RWPE1 (cell line): ENCODE measurements around the gene LTBR.

ENCODE experiments used
- CTCF ChIA-PET: fragments of 350-600 bp; sonication (Branson Sonifier 250); formaldehyde crosslinking; extraction: SDS; loops from one replicate; lab custom pipeline; 2021; lab: Yijun Ruan, JAX
- POLR2A ChIA-PET: fragments of 400-600 bp; formaldehyde crosslinking; extraction: SDS; loops from one replicate; lab custom pipeline; 2020; ENCODE audit warnings: antibody characterized with exemption; ENCODE audit not compliant: low non-redundant PET; lab: Yijun Ruan, JAX
- DNase-seq: peaks from one replicate; pipeline ENCODE4 v3.0.0; 2012; ENCODE audit warnings: low spot score
- H3K27ac ChIP-seq: fragments of 450-650 bp; 2 replicates; pipeline ENCODE4 v1.5.1; 2017
- TF ChIP-seq, protein P1 (sequence below): fragments of 450-650 bp; conservative IDR thresholded peaks from 2 replicates; pipeline ENCODE4 v1.5.1; 2017; ENCODE audit warnings: low read depth, mild to moderate bottlenecking

Gene LTBR

DNA sequence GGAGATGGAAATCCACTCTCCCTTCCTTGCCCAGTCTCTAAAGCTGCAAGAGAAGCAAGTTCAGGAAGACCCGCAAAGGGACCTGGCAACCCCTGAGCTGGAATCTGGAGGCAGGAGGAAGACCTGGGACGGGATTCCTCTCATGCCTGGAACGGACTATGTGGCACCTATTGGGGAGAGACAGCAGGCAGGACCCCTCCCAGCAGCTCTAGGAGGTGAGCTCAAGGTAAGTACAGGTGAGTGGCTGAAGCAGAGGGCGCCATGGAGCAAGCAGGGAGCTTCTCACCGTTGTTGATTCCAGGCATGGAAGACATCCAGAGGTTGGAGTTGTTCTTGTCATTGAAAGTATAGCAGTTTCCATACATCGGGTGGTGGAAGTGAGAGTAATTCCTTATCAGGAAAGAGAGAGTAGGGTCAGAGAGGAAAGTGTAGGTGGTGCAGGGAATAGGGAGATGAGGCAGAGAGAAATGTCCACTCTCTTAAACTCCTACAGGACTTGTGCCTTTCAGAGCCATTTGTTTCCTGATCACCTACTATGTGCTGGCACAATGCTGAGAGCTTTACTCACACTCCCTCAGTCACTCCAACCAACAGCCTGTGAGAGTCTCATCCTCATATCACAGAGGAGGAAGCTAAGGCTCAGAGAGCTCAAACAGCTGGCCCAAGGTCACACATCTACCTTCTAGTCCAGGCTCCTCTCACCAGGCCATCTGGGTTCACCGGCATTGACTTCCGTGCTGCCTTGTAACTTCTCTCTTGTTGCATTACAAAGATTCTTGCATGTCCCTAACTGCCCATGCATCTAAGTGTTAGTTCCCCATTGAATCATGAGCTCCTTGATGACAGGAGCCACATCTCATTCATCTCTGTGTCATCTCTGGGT, 28.2 kb upstream of the LTBR start:
- ChIA-PET POLR2A (no interaction called here), CTCF (interaction anchor here (0.8 kb wide), 1 partner anchor 10 kb away, joined by 3 read pairs; no protein-coding TSS in a partner anchor)
- TF ChIP-seq, protein P1, sequence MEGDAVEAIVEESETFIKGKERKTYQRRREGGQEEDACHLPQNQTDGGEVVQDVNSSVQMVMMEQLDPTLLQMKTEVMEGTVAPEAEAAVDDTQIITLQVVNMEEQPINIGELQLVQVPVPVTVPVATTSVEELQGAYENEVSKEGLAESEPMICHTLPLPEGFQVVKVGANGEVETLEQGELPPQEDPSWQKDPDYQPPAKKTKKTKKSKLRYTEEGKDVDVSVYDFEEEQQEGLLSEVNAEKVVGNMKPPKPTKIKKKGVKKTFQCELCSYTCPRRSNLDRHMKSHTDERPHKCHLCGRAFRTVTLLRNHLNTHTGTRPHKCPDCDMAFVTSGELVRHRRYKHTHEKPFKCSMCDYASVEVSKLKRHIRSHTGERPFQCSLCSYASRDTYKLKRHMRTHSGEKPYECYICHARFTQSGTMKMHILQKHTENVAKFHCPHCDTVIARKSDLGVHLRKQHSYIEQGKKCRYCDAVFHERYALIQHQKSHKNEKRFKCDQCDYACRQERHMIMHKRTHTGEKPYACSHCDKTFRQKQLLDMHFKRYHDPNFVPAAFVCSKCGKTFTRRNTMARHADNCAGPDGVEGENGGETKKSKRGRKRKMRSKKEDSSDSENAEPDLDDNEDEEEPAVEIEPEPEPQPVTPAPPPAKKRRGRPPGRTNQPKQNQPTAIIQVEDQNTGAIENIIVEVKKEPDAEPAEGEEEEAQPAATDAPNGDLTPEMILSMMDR, result no peak
- peak overlapping the region; percentile 21 for H3K27ac ChIP-seq
- DNase-seq, result no peak

- H3K27ac ChIP-seq, result no peak overlapping the region
- ChIA-PET POLR2A (no interaction called here), CTCF (interaction anchor here (0.8 kb wide), 1 partner anchor 10 kb away, joined by 3 read pairs; no protein-coding TSS in a partner anchor)
- TF ChIP-seq, protein P1, result no peak
- DNase-seq, result no peak
These were observed 27.6 kb upstream of the LTBR start for GRCh38 chr12:6356374-6356820.

DNA sequence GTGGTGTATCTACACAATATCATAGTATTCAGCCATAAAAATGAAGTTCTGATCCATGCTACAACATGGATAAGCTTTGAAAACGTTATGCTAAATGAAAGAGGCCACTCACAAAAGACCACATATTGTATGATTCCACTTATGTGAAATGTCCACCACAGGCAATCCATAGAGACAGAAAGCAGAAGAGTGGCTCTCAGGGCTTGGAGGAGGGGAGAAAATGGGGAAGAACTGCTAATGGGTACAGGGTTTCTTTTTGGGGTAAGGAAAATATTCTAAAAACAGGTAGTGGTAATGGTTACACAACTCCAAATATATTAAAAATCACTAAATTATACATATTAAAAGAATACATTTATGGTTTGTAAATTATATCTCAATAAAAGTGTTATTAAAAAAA, 25.1 kb upstream of the LTBR start:
- DNase-seq, result no peak
- H3K27ac ChIP-seq, result no peak overlapping the region
- ChIA-PET POLR2A (interaction anchor here (0.8 kb wide), 1 partner anchor 9 kb away, joined by 3 read pairs; no protein-coding TSS in a partner anchor), CTCF (interaction anchor here (0.6 to 1.3 kb wide), 3 partner anchors 12 to 24 kb away, joined by 3 to 5 read pairs (median 3); no protein-coding TSS in a partner anchor)
- TF ChIP-seq, protein P1, result no peak

DNA sequence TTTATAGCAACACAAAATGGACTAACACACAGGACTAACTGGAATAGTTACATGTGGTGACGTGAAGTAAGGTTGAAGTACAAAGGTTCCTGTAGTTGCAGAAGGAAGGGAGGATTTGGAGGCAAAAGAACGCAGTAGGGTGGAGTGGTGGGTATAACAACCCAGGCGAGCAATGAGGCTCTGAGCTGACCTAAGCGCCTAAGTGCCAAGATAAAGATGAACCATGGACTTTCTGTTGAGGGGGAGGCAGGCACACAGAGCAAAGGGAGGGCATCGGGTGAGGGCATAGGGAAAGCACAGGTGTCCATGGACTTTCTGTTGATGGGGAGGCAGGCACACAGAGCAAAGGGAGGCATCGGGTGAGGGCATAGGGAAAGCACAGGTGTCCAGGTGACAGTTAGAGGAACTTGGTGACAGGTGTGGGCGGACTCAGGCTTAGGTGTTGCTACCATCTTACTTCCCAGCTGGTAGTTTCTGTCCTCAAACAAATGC, 23.8 kb upstream of the LTBR start:
- TF ChIP-seq, protein P1, result no peak
- H3K27ac ChIP-seq, result peak overlapping the region; percentile 35
- POLR2A ChIA-PET, result no interaction called here
- CTCF ChIA-PET, result no interaction called here
- no peak for DNase-seq

DNA sequence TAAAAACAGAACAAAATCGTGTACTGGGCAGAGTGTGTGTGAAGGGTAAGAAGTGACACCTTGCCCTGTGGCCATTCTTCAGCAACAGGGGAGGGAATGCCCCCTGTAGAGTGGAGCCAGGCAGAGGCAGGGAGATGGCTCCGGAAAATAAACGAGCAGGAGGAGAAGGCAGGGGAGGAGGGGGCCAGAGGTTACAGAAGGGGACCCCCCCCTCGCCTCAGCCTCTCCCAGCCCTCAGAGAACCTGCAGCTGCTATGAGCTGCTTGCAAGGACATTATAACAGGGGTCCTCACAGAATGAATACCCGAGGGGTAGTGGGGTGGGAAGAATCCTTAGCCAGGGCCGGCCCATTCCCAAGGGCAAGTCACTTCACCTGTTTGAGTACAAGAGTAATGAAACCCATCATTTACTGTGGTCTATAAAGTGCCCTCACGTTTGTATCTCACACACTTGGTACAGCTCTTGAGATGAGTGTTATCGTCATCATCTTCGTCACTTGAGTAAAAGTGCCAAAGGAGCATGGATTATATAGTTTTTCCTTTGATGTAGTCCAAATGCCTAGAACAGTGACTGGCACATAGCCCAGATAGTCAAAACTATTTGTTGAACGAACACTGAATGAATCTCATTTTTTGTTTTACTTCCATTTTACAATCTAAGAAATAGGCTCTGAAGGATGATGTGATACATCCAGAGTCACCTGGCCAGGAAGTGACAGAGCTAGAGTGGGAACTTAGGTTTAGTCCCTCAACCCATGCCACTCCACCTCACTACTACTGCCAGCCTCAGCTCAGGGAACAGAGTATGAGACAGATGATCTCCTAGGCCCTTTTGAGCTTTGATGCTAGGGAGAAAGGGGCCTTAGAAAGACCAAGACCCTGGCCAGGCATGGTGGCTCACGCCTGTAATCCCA, 23.1 kb upstream of the LTBR start:
- no peak for DNase-seq
- POLR2A ChIA-PET, result interaction anchor here (0.5 kb wide), 1 partner anchor 9 kb away, joined by 4 read pairs; no protein-coding TSS in a partner anchor
- peak overlapping the region; percentile 90 for H3K27ac ChIP-seq
- TF ChIP-seq, protein P1, result no peak
- CTCF ChIA-PET, result no interaction called here

- POLR2A ChIA-PET, result no interaction called here
- CTCF ChIA-PET, result no interaction called here
- peak overlapping the region; percentile 90 for H3K27ac ChIP-seq
- no peak for DNase-seq
- TF ChIP-seq, protein P1, result no peak
These were observed 22.1 kb upstream of the LTBR start for GRCh38 chr12:6361834-6362233.
